ENCODE results near the gene DTX1.
A peak's percentile ranks its signal among the peaks of the same experiment; 100 is the strongest.

Gene DTX1

DNA sequence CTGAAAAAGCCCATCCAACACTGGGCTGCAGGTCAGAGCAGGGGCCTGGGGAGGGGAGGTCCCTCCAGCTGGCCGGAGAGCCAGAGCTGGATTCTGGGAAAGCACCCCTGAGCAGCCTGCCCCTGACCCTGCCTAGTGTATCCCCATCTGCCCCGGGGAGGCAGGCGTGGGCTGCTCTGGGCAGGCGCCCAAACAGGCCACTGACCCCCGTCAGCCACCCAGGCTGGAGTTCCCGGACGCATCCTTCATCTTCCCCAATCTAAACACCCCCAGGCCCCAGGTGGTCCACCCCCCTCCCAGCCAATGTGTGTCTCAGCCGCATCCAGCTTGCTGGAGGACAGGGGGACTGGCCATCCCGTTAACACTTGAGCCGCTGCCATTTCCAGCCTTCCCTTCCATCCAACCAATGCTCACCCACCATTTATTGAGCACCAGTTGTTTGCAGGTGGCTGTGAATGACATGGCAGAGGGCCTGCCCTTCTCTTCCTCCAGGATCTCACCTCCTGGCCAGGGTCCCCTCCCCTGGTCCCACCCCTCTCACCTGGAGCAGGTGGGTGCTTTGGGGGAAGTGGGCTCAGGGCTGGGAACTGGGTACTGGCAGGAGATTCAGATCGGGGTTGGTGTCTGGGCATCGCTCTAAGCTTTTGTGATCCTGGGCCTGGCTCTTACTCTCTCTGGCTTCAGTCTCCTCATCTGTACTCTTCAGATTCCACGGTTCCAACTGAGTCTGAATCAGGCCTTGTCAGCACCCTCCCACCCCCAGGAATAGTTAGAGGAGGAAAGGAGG, 743 bp upstream of the DTX1 start:
- no peak for DNase-seq

DNA sequence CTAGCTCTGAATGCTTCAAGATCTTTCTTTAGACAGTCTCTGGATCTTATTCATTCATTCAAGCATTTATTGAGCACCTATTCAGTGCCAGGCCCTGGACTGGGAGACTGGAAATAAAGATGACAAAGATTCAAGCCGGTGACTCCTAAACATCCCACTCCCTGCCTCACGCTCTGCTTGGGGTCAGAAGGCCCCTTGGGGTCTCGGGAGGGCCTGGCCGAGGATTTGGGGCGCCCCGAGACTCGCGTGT, 224 bp upstream of the DTX1 start:
- DNase-seq: no peak

DNA sequence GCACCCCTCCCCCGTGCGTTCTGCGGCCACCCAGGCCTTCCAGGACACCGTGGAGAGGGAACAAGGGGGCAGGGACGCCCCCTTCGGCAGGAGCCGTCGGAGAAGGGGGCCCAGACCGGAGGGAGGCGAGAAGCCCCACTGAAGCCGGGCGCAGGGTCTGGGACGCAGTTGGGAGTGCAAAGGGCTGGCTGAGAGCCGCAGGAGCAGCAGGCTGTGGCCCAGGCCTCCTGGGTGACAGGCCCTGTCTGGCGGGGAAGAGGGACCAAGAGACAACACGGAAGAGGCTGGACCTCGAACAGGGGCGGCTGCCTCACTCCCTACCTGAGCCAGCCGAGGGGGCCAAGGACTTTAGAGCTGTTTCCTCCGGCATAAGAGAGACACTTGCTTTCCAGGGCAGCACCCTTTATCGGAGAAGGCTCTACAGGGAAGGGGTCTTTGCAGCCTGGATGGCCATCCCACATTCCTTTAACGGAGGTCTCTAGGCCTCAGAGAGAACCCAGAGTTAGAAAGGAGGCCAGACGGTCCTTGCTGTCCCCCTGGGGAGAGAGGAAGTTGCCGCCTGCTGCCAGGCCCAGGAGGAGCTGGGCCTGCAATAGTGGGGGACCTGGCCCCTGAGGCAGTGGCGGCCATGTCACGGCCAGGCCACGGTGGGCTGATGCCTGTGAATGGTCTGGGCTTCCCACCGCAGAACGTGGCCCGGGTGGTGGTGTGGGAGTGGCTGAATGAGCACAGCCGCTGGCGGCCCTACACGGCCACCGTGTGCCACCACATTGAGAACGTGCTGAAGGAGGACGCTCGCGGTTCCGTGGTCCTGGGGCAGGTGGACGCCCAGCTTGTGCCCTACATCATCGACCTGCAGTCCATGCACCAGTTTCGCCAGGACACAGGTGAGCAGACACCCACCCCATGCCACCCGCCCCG, 1.3 kb downstream of the DTX1 start:
- no peak for DNase-seq

DNA sequence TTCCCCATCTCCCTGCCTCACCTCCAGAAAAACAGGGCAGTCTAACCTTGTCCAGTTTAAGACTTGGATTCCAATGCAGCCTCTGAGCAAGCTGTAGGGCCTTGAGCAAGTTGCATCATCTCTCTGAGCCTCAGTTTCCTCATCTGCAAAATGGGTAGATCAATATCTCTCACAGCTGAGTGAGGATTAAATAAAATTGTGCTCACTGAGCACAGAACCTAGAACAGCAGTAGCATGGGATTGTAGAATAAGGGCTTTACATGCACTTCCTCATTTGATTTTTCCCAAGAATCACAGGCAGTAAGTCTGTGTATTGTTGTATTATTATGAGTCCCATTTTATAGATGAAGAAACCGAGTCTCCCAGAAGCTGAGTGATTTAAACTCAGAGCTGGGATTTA, 2.0 kb downstream of the DTX1 start:
- DNase-seq: no peak

DNA sequence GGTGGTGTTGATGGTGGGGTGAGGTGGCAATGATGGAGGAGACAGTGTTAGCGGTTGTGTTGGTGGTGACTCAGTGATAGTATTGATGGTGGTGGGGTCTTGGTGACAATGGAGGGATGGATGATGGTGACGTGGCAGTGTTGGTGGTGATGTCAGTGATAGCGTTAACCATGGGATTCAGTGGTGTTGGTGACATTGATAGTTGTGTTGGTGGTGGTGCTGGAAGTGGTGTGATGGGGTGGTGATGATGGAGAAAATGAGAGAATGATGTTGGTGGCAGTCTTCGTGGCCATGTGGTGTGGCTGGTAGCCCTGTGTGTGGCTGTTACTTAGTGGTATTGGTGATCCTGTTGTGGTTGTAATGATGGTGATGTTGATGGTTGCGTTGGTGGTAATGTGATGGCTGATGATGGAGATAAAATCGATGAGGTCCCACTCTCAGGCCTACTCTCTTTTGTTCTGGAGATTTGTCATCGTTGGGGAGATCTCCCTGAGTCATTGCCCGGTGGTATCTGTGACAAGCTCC, 2.6 kb downstream of the DTX1 start:
- no peak for DNase-seq

DNA sequence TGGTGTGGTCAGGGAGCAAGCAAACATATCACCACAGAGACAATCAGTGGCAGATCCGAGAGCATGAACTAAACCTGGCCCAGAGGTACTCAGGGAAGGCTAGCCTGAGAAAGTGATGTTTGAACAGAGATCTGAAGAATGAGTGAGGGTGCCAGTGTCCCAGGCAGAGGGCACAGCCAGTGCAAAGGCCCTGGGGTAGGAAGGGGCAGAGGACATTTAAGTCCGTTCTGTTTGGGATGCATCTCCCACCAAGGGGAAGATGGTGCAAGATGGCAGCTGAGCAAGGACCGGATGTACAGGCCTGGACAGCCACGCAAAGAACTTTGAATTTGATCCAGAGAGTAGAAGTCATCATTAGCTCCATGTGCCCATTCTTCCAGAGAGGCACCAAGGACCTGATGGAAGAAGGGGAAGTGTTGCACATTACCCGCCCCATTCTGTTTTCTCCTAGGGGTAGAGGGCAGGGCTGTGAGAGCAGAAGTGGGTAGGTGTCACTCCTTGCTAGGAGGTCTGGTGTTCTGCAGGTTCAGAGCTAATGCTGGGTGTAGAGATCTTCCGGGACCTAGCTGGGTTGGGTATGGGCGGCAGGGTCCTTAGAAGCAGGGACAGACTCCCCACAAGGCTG, 3.9 kb downstream of the DTX1 start:
- DNase-seq: no peak

DNA sequence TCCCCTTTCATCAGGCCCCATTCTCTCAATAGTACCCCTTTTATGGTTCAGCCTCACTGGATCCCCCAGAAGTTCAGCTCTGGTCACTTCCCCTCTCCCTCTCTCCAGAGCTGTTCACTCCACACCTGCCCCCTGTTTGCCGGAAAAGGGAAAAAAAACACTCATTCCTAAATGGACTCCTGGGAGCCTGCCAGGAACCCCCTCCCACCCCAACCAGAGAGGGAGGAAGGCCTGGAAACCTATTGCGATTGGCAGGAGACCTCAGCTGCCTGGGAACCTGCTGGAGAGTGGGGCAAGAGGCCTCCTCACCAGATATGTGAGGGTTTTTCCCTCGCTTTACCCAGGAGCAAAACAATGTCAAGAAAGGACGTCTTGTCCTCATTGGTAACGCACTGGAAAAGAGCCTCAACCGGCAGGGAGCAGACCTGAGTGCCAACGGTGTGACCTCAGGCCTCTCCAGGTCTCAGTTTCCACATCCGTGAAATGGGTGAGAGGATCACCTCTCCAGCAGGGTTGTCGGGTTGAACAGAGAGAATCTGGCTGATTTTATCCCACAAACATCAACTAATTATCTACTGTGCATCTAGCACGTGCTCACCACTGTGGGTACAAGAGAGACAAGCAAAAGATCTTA, 4.6 kb downstream of the DTX1 start:
- no peak for DNase-seq

DNA sequence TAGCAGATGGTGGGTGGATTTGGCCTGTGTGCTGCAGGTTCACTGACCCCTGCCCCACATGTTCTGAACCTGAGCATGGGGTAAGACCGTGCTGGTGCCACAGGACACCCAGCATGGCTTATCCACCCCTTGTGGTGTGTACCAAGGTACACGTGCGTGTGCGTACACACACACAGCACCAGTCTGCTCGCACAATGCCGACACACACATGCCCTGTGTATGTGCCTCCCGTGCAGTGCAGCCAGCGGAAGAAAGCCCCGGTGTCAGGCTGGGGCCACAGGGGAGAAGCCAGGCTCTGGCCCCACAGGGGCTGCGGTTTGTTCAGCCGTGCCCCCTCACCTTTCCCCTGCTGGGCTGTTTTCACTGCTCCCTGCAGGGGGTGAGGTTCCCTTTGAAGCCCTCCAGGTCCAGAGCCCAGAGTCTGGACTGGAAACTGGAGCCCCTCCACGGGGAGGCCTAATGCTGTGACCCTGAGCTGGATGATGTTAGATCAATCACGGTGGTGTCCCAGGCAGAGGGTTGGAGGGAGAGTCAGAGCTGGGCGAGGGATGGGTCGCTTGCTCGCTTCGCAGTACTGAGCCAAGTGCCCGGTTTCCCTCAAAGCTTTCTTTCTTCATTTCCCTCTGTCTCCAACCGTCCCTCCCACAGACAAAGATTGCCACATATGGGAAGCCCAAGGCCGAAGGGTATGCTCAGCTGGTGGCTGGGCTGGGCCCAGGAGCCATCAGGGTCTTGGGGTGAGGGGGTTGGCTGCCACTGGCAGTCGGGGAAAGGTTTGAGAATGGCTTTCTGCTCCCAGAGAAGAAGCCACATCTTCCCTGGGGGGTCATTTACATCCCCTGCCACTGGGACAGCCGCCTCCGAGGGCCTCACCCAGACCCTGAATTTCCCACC, 6.2 kb downstream of the DTX1 start:
- DNase-seq: no peak

DNA sequence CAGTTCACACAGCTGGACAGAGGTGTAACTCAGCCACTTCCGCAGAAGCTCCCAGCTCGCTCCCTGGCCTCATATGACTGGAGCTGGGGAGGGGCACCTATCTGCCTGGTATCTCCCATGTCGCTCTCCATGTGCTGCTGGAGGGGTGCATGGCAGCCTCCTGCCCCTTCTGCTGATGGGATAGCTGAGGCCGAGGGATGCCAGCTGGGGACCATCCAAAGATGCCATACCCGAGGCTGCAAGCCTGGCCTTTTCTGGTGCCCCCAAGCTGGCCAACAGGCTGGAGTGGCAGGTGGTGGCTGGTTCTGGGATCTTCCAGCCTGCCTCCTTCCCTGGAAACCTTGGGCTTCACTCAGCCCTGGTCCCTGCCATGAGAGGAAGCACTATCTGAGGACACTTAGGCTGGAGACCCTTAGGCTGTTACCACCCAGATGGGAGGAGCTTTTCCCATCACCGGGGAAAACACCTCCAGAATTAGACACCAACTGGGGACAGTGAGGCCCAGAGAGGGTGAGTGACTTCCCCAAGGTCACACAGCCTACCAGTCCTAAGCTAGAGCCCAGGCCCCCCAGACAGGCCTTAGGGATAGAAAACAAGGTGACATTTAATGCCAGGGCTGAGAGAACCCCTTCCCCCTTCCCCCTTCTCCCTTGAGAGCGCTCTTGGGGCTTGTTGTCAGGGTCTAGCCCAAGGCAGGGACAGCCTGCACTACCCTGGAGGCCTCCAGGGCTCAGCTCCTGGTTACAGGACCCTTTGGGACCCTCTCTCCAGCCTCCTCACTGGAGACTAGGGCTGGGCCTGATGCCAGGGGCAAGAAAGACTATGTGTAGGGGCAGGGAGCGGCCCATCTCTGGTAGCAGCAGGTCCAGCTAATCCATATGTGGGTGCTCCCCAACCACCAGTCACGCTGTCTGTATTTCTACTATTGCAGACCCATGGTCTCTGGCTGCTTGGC, 7.1 kb downstream of the DTX1 start:
- no peak for DNase-seq

DNA sequence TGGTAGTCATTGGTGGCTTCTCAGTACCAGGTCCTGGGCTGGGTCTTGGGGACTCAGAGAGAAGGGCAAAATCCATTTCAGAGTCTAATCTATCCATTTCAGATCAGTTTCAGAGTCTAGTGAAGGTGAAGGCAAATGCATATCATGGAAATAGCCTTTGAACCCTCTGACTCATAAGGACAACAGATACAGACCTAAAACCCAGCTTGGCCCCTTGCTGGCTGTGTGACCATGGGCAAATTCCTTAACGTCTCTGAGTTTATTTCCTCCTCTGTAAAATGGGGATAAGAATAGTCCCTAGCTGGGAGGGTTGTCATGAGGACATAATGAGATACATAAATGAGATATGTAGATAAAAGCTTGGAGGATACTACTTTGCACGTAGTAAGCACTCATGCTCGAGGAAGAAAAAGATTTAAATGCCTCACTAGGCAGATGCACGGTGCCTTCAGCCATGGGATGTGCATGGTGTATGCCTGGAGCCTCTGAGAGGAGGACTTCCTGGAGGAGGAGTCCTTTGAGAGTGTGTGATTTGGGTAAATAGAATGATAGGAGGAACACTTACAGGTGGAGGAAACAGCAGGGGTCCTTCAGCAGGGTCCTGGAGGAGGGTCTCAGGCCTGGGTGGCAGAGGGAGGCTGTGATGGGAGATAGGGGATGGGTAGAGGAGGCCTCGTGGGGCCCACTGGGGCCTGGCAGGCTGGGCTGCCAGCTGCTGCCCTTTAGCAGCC, 8.0 kb downstream of the DTX1 start:
- no peak for DNase-seq

DNA sequence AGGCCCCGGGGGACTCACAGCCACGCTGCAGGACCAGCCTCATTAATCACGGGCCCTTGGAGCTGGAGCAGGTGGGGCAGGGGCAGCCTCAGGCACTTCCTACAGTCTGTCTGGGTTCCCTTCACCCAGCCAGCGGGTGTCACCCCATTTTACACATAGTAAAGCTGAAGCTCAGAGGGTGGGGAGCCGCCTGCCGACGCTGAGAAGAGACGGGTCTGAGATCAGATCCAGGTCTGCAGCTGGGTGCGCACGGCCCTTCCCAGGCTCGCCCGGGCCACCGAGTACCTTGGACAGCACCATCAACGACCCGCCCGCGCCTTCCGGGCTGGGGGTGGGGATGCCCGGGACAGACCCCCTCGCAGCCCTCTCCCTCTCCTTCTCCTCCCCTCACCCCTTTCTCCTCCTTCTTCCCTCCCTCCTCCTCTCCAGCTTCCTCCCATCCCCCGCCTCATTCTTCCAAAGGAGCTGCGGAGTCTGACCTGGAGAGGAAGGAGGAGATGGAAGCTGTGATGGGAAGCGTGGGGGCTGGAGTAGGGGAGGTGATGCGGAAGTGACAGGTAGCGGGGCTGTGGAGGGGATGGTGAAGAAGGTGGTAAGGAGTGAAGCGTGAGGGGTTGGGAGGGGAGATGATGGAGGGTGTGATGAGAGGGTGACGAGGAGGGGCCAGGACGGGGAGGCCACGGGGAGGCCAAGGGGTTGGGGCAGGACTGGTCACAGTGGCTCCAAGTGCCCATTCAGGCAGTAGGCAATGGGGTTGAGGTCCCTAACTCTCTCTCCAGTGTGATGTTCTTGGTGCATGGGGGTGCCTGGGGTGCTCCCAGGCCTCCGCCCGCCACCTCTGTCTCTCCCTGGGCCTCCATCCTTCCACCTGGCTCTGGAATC, 8.8 kb downstream of the DTX1 start:
- no peak for DNase-seq

DNA sequence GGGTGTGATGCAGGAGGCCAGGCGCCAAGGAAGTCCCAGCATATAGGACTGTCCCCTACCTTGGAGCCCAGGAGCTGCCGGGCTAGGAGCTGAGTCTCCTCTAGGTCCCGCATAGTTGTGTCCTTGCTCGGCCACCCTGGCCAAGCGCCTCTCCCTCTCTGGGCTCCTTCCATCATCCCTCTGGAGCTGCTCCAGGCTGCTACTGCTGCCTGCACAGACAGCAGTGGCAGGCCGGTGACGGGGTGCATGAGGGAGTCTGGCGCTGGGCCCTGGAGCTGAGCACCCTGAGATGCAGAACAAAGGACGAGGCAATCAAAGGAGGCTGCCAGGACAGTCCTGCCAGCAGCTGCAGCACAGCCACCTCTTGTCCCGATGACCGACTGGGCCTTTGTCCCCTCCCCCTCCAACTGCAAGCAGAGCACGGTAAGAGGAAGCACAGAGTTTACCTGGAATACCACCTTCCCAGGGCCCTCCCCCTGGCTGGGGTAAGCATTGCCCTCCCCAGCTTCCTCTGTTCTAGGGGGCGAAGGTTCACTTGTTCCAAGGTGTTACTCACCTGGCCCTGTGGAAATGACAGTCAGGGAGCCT, 10.4 kb downstream of the DTX1 start:
- DNase-seq: no peak

DNA sequence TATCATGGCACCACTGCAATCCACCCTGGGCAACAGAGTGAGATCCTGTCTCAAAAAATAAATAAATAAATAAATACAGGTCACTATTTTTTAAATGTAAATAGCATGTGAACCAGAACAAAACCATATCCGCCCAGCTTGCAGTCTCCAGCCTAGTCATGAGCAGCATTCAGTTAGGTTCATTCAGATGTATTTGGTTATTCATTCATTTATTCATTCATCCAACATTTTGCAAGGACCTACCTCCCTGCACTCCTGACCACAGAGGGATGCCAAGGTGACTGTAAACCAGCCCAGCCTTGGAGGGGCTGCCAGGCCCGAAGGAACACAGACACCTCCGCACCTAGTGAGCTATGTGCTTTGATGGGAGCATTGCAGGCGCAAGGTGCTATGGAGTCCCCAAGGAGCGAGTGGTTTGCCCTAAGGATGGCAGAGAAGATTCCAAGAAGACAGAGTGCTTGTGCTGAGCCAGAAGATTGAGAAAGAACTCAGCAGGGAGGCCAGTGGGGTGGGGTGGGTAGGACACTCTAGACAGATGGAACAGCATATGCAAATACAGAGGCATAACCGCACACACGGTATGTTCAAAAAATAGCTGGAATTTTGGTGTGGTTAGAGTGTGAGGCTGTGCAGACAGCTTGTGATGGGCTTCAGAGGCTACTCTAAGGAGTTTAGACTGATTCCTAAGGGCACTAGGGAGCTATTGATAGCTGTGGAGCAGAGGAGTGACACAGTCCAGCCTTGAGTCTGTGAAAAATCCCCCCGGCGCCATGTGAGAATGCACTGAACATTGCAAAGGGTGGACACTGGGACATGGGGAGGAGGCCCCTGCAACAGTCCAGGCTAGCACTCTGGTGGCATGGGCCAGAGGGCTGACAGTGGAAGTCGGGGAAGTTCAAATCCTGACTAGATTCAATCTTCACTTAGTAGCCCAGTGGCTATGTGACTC, 11.7 kb downstream of the DTX1 start:
- no peak for DNase-seq

DNA sequence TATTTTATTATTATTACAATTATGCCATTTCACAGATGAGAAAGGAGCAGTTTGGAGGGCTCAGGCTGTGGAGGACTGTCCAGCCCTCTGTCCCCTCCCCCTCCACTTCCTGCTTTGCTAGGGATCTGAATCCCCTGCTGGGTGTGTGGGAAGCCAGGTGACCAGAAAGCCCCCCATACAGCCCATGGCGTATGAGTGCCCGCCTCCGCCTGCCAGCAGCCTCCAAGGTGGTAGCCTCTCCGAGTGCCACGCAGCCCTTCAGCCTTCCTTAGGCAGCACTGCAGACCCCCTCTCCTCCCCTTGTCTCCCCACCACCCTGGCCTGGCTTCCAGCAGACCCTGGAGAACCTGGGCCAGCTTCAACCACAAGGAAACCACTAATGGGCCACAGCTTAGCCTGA, 12.6 kb downstream of the DTX1 start:
- no peak for DNase-seq

DNA sequence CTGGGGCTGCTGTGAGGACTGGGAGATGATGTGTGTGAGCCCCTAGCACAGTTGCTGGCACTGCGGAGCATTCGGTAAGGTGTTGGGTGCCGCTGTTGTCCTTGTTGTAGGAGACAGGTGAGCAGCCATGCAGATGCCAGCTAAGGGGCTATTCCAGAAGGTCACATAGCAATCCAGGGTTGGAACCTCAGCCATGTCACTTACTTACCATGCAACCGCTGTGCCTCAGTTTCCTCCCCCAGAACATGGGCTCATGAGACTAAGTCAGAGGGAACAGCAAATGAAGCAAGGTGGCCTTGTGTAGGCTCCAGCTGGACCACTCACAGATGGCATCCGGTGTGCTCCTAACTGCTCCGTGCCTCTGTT, 13.2 kb downstream of the DTX1 start:
- no peak for DNase-seq

DNA sequence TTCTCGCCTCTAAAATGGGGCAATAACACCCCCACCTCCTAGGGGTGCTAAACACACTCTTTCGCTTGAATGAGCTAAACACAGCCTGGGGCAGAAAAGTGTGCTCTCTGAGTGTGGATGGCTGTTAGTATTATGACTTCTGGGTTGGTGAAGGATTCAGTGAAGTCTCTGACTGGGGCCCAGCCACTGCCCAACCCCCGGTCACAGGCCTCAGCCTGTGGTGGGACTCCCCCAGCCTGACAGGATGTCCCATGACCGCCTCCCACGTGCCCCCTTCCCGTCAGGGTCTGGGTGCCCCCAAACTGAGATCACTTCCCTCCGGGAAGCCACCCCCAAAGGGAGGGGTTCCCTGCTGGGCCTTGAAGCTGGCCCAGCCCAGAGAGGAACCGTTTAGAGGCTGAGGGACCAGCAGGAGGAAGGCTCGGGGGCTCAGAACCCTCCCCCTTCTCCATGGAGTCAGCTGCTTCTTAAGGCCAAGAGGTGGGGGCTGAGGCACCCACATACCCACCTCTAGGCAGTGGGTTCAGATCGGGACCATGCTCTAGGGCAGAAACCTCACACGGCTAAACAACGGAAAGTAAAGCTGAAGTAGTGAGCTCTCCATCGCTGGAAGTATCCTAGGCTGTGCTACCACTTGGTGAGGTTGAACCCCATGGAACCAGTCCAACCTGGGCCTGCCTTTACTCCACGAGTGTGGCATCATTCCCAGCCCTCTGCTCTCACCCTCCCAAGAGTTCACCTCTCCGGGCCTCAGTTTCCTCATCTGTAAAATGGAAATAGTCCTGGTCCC, 13.8 kb downstream of the DTX1 start:
- DNase-seq: peak in 1 of 2 donors; percentile 55
